ENCODE measurements around the gene PNISR. TPM values are rescaled to one million over a fixed set of nuclear protein-coding genes. Genes with fewer than 3 reads are reported as not detected.

PNISR gene
- total RNA-seq, 4 donors from 2014 or later = 52.9 to 335 (median 80.9) TPM

- Histone ChIP-seq H3K9me3 (no peaks in the 10 kb centered on the region), H3K27me3 (peaks cover under 1% of the 10 kb centered on the region), H3K4me3 (no peak overlapping the region), H3K36me3 (no peaks in the 10 kb centered on the region), H3K4me1 (no peaks in the 10 kb centered on the region), H3K27ac (no peak overlapping the region)
- TF ChIP-seq POLR2AphosphoS5 (IDR thresholded peaks at IDR 0.05) (no peak), POLR2A (IDR thresholded peaks at IDR 0.05) (no peak), EP300 (IDR thresholded peaks at IDR 0.05) (no peak)
- TF ChIP-seq, protein P1, sequence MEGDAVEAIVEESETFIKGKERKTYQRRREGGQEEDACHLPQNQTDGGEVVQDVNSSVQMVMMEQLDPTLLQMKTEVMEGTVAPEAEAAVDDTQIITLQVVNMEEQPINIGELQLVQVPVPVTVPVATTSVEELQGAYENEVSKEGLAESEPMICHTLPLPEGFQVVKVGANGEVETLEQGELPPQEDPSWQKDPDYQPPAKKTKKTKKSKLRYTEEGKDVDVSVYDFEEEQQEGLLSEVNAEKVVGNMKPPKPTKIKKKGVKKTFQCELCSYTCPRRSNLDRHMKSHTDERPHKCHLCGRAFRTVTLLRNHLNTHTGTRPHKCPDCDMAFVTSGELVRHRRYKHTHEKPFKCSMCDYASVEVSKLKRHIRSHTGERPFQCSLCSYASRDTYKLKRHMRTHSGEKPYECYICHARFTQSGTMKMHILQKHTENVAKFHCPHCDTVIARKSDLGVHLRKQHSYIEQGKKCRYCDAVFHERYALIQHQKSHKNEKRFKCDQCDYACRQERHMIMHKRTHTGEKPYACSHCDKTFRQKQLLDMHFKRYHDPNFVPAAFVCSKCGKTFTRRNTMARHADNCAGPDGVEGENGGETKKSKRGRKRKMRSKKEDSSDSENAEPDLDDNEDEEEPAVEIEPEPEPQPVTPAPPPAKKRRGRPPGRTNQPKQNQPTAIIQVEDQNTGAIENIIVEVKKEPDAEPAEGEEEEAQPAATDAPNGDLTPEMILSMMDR (IDR thresholded peaks at IDR 0.05) = no peak
- DNase-seq (ENCODE audit: low spot score in 2 of 2) = no peak
- WGBS = 92% methylated on average over 5 of the region's 5 CpGs
Measured at GRCh38 chr6:99364026-99364425, 61.1 kb downstream of the PNISR start.

GRCh38 chr6:99362678-99363268 lies 62.3 kb downstream of the PNISR start:
- TF ChIP-seq POLR2A (IDR thresholded peaks at IDR 0.05) (no peak), POLR2AphosphoS5 (IDR thresholded peaks at IDR 0.05) (no peak), EP300 (IDR thresholded peaks at IDR 0.05) (no peak)
- TF ChIP-seq, protein P1 (IDR thresholded peaks at IDR 0.05) = no peak
- H3K4me3 ChIP-seq = no peak overlapping the region
- H3K9me3 ChIP-seq = no peaks in the 10 kb centered on the region
- DNase-seq (ENCODE audit: low spot score in 2 of 2) = no peak
- H3K4me1 ChIP-seq = no peaks in the 10 kb centered on the region
- no peaks in the 10 kb centered on the region for H3K36me3 ChIP-seq
- no peak overlapping the region for H3K27ac ChIP-seq
- peaks cover 8% of the 10 kb centered on the region for H3K27me3 ChIP-seq
- 91% methylated on average over 1 of the region's 1 CpG for WGBS

GRCh38 chr6:99359800-99360199 lies 65.3 kb downstream of the PNISR start:
- no peaks in the 10 kb centered on the region for H3K9me3 ChIP-seq
- H3K4me3 ChIP-seq = no peak overlapping the region
- 82% methylated on average over 1 of the region's 1 CpG for WGBS
- H3K4me1 ChIP-seq = no peaks in the 10 kb centered on the region
- H3K27ac ChIP-seq = no peak overlapping the region
- no peak for TF ChIP-seq POLR2AphosphoS5 (IDR thresholded peaks at IDR 0.05)
- TF ChIP-seq, protein P1 (IDR thresholded peaks at IDR 0.05) = no peak
- TF ChIP-seq EP300 (IDR thresholded peaks at IDR 0.05) = no peak
- no peak for TF ChIP-seq POLR2A (IDR thresholded peaks at IDR 0.05)
- no peak for DNase-seq (ENCODE audit: low spot score in 2 of 2)
- no peaks in the 10 kb centered on the region for H3K36me3 ChIP-seq
- H3K27me3 ChIP-seq = peaks cover 9% of the 10 kb centered on the region

DNA sequence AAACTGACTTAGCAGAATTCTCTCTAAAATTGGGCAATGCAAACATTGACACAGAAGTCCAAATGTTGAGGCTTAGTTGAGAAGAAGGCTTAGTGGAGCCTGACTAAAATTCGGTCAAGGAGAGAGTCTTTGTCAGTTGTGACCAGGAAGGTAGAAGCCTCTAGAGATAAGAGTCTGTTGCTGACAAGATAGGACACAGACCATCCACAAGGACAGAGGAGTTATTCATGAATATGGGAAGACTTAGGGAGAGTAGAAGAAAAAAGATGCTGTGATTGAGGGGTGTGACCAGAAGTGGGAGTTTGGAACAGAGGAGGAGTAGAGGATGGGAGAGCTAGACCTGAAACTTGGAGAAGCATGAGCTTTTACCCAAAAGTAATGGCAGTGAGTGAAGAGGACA lies 68.5 kb downstream of the PNISR start:
- Histone ChIP-seq H3K36me3 (no peaks in the 10 kb centered on the region), H3K27ac (no peak overlapping the region), H3K4me3 (no peak overlapping the region), H3K4me1 (no peaks in the 10 kb centered on the region), H3K9me3 (no peaks in the 10 kb centered on the region), H3K27me3 (peaks cover 11% of the 10 kb centered on the region)
- WGBS = 79% methylated on average over 1 of the region's 1 CpG
- no peak for DNase-seq (ENCODE audit: low spot score in 2 of 2)
- TF ChIP-seq EP300 (IDR thresholded peaks at IDR 0.05) (no peak), POLR2AphosphoS5 (IDR thresholded peaks at IDR 0.05) (no peak), POLR2A (IDR thresholded peaks at IDR 0.05) (no peak)

DNA sequence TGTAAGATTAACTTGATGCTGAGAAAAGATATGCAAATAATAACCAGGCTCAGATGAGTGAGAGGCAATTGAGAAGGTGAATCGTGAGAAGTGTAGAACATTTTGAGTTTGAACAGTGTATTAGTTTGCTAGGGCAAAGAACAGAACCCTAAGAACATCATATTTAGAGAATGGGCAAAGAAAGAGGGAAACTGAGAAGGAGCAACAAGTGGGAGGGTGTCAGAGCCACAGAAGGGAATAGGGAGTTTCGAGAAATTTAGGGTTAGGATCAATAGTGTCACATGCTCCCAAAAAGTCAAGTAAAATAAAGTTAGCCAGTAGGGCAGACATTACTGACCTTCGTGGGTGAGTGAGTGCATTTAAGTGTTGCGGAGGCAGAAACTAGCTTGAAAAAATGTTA lies 70.1 kb downstream of the PNISR start:
- H3K4me1 ChIP-seq = peaks cover 2% of the 10 kb centered on the region

More for the DNA sequence above, 70.1 kb downstream of the PNISR start:
- H3K27me3 ChIP-seq = peaks cover 23% of the 10 kb centered on the region
- no peak overlapping the region for H3K27ac ChIP-seq
- 81% methylated on average over 4 of the region's 4 CpGs for WGBS
- no peak for DNase-seq (ENCODE audit: low spot score in 2 of 2)
- H3K36me3 ChIP-seq = no peaks in the 10 kb centered on the region
- no peaks in the 10 kb centered on the region for H3K9me3 ChIP-seq
- TF ChIP-seq POLR2AphosphoS5 (IDR thresholded peaks at IDR 0.05) (no peak), POLR2A (IDR thresholded peaks at IDR 0.05) (no peak), EP300 (IDR thresholded peaks at IDR 0.05) (no peak)
- TF ChIP-seq, protein P1 (IDR thresholded peaks at IDR 0.05) = no peak
- no peak overlapping the region for H3K4me3 ChIP-seq
